Mucosa of rectum (tissue), 2 donors: ENCODE measurements around the gene DAZAP2.
A peak's percentile ranks its signal among the peaks of the same experiment; 100 is the strongest.
"Not testable (repeated sequence)": the region's sequence is repeated elsewhere in the genome, so short reads cannot be mapped to it uniquely, and the experiment has no call there.

Source experiments
- H3K27ac ChIP-seq, 2 donors: one replicate each; pipeline ENCODE4 v1.7.0; 2013; ENCODE audit warnings: inconsistent platforms in 2 of 2, low read depth in 2 of 2, low read length in 2 of 2
- H3K27me3 ChIP-seq, 2 donors: one replicate each; pipeline ENCODE4 v1.7.0; 2013; ENCODE audit warnings: low read length in 2 of 2; ENCODE audit not compliant: control insufficient read depth in 2 of 2, insufficient read depth in 2 of 2
- H3K36me3 ChIP-seq, 2 donors: one replicate each; pipeline ENCODE4 v1.7.0; 2013; ENCODE audit warnings: low read length in 2 of 2; ENCODE audit not compliant: control insufficient read depth in 2 of 2, insufficient read depth in 2 of 2
- H3K4me1 ChIP-seq, 2 donors: one replicate each; pipeline ENCODE4 v1.7.0; 2013; ENCODE audit warnings: low read length in 2 of 2, mild to moderate bottlenecking in 1 of 2; ENCODE audit not compliant: control insufficient read depth in 2 of 2, insufficient read depth in 2 of 2
- H3K4me3 ChIP-seq, 2 donors: one replicate each; pipeline ENCODE4 v1.7.0; 2013; ENCODE audit warnings: low read length in 2 of 2
- H3K9ac ChIP-seq, 2 donors: one replicate each; pipeline ENCODE4 v1.7.0; 2013; ENCODE audit warnings: low read length in 2 of 2, low read depth in 1 of 2, mild to moderate bottlenecking in 1 of 2
- H3K9me3 ChIP-seq, 2 donors: one replicate each; pipeline ENCODE4 v1.7.0; 2013; ENCODE audit warnings: low read length in 2 of 2; ENCODE audit not compliant: control insufficient read depth in 2 of 2
- donor health status: healthy.
- donor health status: Normal muscosa, but diverticular disease.

DAZAP2 gene

GRCh38 chr12:51270067-51270950 is 31.7 kb downstream of the DAZAP2 start, which contains the start of gene SMAGP:
Gene SMAGP, minus strand, starts transcription at chr12:51270415. Its CDS starts 1,137 bp downstream, at chr12:51269278.
- H3K9ac ChIP-seq, result peak within 1 kb of the TSS; percentile 74 to 81
- no peaks in the 10 kb centered on the region for H3K36me3 ChIP-seq
- H3K27ac ChIP-seq, result peak within 1 kb of the TSS; percentile 93 to 95
- no peaks in the 10 kb centered on the region for H3K9me3 ChIP-seq
- peaks cover 9 to 28% of the 10 kb centered on the region in 2 donors for H3K4me1 ChIP-seq
- no peaks in the 10 kb centered on the region for H3K27me3 ChIP-seq
- peak within 1 kb of the TSS; percentile 77 to 83 for H3K4me3 ChIP-seq

- Histone ChIP-seq H3K4me3 (peak overlapping the region; percentile 72 to 77), H3K9me3 (no peaks in the 10 kb centered on the region), H3K27ac (peak overlapping the region; percentile 93 to 95), H3K36me3 (no peaks in the 10 kb centered on the region), H3K27me3 (no peaks in the 10 kb centered on the region), H3K4me1 (peaks cover 12 to 31% of the 10 kb centered on the region in 2 donors), H3K9ac (peak overlapping the region; percentile 52 to 74)
Measured at GRCh38 chr12:51270951-51271518, 32.4 kb downstream of the DAZAP2 start.

GRCh38 chr12:51272810-51273209 is 34.2 kb downstream of the DAZAP2 start:
- H3K9ac ChIP-seq, H3K27ac ChIP-seq, H3K36me3 ChIP-seq, H3K9me3 ChIP-seq, H3K4me3 ChIP-seq, H3K27me3 ChIP-seq: not testable (repeated sequence)
- peaks cover 12 to 29% of the 10 kb centered on the region in 2 donors for H3K4me1 ChIP-seq

DNA sequence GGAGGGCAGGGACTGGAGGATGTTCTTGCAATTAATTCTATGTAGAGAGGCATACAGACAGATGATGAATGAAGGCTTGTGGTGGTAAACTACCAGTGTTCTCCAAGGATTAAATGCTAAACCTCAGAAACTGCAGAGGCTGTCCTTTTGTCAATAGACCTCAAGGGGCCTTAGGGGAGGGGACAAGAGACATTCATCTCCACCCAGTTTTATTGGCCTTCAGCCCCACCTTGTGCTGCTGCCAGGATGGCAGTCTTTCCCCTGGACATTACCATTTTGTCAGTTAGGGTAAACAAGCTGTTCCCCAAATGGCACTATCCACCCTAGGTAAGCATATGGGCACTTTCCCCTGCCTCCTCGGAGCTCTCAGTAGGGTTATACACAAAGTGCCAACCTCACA is 36.5 kb downstream of the DAZAP2 start:
- peaks cover 6 to 23% of the 10 kb centered on the region in 2 donors for H3K4me1 ChIP-seq
- H3K27me3 ChIP-seq, result no peaks in the 10 kb centered on the region
- H3K27ac ChIP-seq, result peak overlapping the region; percentile 67 to 75
- H3K9ac ChIP-seq, result peak overlapping the region in 1 of 2 donors; percentile 36
- no peaks in the 10 kb centered on the region for H3K36me3 ChIP-seq
- H3K4me3 ChIP-seq, result peak overlapping the region; percentile 11 to 30
- no peaks in the 10 kb centered on the region for H3K9me3 ChIP-seq

DNA sequence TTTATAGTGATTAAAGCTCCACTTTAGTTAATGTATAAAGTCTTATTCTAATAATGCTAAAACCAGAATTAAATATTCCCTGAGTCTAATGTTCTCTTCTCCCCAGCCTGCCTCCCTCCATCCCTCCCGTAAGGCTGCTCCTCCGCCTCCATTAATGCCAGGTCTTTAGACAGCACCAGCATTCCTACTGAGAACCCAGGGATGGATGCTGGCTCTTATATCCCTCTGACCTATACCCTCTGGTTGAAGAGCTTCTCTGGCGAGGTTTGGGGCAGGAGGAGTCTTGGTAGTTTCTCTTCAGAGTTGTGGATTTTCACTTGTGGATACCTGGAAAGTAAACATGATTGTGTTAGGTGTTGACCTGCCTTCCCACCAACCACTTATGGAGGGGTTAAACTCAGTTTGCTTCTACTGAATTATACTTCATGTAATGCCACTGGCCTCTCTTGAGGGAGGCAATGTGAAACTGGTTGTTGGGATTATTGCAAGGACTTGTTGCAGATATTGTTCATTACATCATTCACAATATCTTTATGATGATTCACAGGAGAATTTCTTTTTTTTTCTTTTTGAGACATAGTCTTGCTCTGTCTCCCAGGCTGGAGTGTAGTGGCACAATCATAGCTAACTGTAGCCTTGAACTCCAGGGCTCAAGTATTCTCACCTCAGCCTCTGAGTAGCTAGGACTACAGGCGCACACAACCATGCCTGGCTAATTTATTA is 42.7 kb downstream of the DAZAP2 start:
- Histone ChIP-seq H3K4me3 (no peak overlapping the region), H3K36me3 (peaks cover 0 to 11% of the 10 kb centered on the region in 2 donors), H3K4me1 (no peaks in the 10 kb centered on the region), H3K27me3 (no peaks in the 10 kb centered on the region), H3K9me3 (no peaks in the 10 kb centered on the region), H3K9ac (no peak overlapping the region), H3K27ac (no peak overlapping the region)

DNA sequence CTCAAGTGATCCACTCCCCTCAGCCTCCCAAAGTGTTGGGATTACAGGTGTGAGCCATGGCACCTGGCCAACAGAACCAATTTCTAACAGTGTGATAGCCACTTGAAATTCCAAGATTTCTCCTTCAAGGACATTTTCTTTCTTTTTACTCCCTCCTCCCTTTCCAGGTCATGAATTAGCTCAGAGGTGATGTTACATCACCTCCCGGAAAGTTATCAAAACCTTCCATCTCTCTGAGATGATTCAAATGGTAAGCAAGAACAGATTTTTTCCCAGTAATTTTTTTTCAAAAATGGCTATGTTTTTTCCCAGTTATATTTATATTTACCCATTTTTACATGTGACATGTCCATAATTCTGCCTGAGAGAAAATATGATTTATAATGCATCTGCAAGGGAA is 47.2 kb downstream of the DAZAP2 start:
- H3K27me3 ChIP-seq, result no peaks in the 10 kb centered on the region
- H3K4me1 ChIP-seq, result no peaks in the 10 kb centered on the region
- peaks cover 2 to 16% of the 10 kb centered on the region in 2 donors for H3K36me3 ChIP-seq
- H3K9me3 ChIP-seq, result no peaks in the 10 kb centered on the region
- no peak overlapping the region for H3K27ac ChIP-seq
- no peak overlapping the region for H3K4me3 ChIP-seq
- H3K9ac ChIP-seq, result no peak overlapping the region

GRCh38 chr12:51291603-51292513 is 53.2 kb downstream of the DAZAP2 start:
- H3K36me3 ChIP-seq, H3K27me3 ChIP-seq, H3K4me1 ChIP-seq, H3K9ac ChIP-seq, H3K9me3 ChIP-seq: not testable (repeated sequence)
- Histone ChIP-seq H3K27ac (peak overlapping the region; percentile 63 to 78), H3K4me3 (peak overlapping the region; percentile 44 to 62)
